Small intestine (tissue), 7 donors: Measurements from ENCODE around the gene BHLHE40. TPM values are rescaled to one million over a fixed set of nuclear protein-coding genes. Genes with fewer than 3 reads are reported as not detected.

ENCODE experiments used
- DNase-seq, 2 donors: peaks; one replicate each; pipeline versions ENCODE4 v3.0.0 to v3.0.0-alpha.2; 2013
- FAIRE-seq: peaks from 2 replicates; lab custom pipeline; 2012; peaks lifted over from hg19 to GRCh38; lab: Jason Lieb, UNC
- H3K27ac ChIP-seq, 3 donors: one replicate each; pipeline ENCODE4 v1.5.1; 2013; ENCODE audit warnings: low read length in 2 of 3, mild to moderate bottlenecking in 2 of 3, control low read depth in 1 of 3, inconsistent platforms in 1 of 3, low read depth in 1 of 3, moderate library complexity in 1 of 3
- H3K27me3 ChIP-seq, 3 donors: one replicate each; pipeline ENCODE4 v1.6.1; 2013; ENCODE audit warnings: low read length in 3 of 3, inconsistent platforms in 1 of 3; ENCODE audit not compliant: control insufficient read depth in 3 of 3, insufficient read depth in 3 of 3
- H3K36me3 ChIP-seq, 3 donors: one replicate each; pipeline ENCODE4 v1.6.1; 2013; ENCODE audit warnings: low read length in 3 of 3, inconsistent platforms in 1 of 3, low read depth in 1 of 3, mild to moderate bottlenecking in 1 of 3, moderate library complexity in 1 of 3; ENCODE audit not compliant: control insufficient read depth in 3 of 3, insufficient read depth in 2 of 3
- H3K4me1 ChIP-seq, 3 donors: one replicate each; pipeline ENCODE4 v1.6.1; 2013; ENCODE audit warnings: low read length in 2 of 3, inconsistent platforms in 1 of 3, low read depth in 1 of 3, mild to moderate bottlenecking in 1 of 3, moderate library complexity in 1 of 3; ENCODE audit not compliant: control insufficient read depth in 3 of 3, insufficient read depth in 2 of 3
- H3K4me3 ChIP-seq, 3 donors: one replicate each; pipeline ENCODE4 v1.5.1; 2013; ENCODE audit warnings: low read length in 3 of 3, control low read depth in 1 of 3, inconsistent platforms in 1 of 3, low read depth in 1 of 3, mild to moderate bottlenecking in 1 of 3, moderate library complexity in 1 of 3
- H3K9me3 ChIP-seq, 2 donors: one replicate each; pipeline ENCODE4 v1.6.1; 2013; ENCODE audit warnings: low read depth in 1 of 2, low read length in 1 of 2; ENCODE audit not compliant: control insufficient read depth in 2 of 2, insufficient read depth in 1 of 2
- WGBS, 3 donors: extraction: QIAGEN DNeasy Blood & Tissue Kit; methylation state at CpG; one replicate each; pipeline ENCODE4 v1.1.7; 2013; 5-methylcytosine and 5-hydroxymethylcytosine counted together
- polyA plus RNA-seq, 4 donors: library from polyadenylated mRNA; stranded (reverse) in 3 of 4; unstranded in 1 of 4; fragments of 200-250 nt in 3 of 4; fragments of 120-200 nt in 1 of 4; gene quantifications; one replicate each; pipeline versions ENCODE4 v1.2.1 to v1.2.3, GENCODE V29; 2013
- donor health status: healthy with polysubstance abuse.
- donor health status: control.
- donor health status: control.
- donor health status: Bipolar disorder and iron deficiency.
- donor health status: healthy.

Gene BHLHE40
- polyA plus RNA-seq, 4 donors = 6.3 to 93.3 (median 19.7) TPM

- DNase-seq = no peak
Measured at GRCh38 chr3:5004319-5005152, 25.3 kb downstream of the BHLHE40 start.

GRCh38 chr3:5005367-5005766 is 26.1 kb downstream of the BHLHE40 start:
- 48 to 61% (median 58%) methylated on average over 4 of the region's 4 CpGs for WGBS, 3 donors
- no peaks in the 10 kb centered on the region for H3K9me3 ChIP-seq
- no peaks in the 10 kb centered on the region for H3K27me3 ChIP-seq
- H3K27ac ChIP-seq = no peak overlapping the region
- FAIRE-seq (no peak), DNase-seq (peak in 1 of 2 donors; percentile 69)
- no peaks in the 10 kb centered on the region for H3K36me3 ChIP-seq
- H3K4me1 ChIP-seq = peaks cover 0 to 14% (median 0%) of the 10 kb centered on the region in 3 donors
- no peak overlapping the region for H3K4me3 ChIP-seq

More at GRCh38 chr3:5004319-5005152, 25.3 kb downstream of the BHLHE40 start:
- Histone ChIP-seq H3K36me3 (no peaks in the 10 kb centered on the region), H3K9me3 (no peaks in the 10 kb centered on the region), H3K27me3 (no peaks in the 10 kb centered on the region), H3K27ac (no peak overlapping the region), H3K4me3 (no peak overlapping the region), H3K4me1 (peaks cover 0 to 14% (median 0%) of the 10 kb centered on the region in 3 donors)
- 90 to 93% (median 92%) methylated on average over 12 of the region's 12 CpGs for WGBS, 3 donors
- FAIRE-seq = no peak

- DNase-seq (no peak), FAIRE-seq (no peak)
- H3K9me3 ChIP-seq = no peaks in the 10 kb centered on the region
- no peak overlapping the region for H3K4me3 ChIP-seq
- H3K36me3 ChIP-seq = no peaks in the 10 kb centered on the region
- H3K4me1 ChIP-seq = peaks cover 0 to 11% (median 0%) of the 10 kb centered on the region in 3 donors
- no peak overlapping the region for H3K27ac ChIP-seq
- WGBS, 3 donors = 63 to 84% (median 66%) methylated on average over 9 of the region's 9 CpGs
- H3K27me3 ChIP-seq = no peaks in the 10 kb centered on the region
Measured at GRCh38 chr3:5006755-5007202, 27.5 kb downstream of the BHLHE40 start.

- no peaks in the 10 kb centered on the region for H3K27me3 ChIP-seq
- no peaks in the 10 kb centered on the region for H3K36me3 ChIP-seq
- no peaks in the 10 kb centered on the region for H3K9me3 ChIP-seq
- no peak overlapping the region for H3K27ac ChIP-seq
- DNase-seq (no peak), FAIRE-seq (no peak)
- H3K4me3 ChIP-seq = no peak overlapping the region
- H3K4me1 ChIP-seq = peaks cover 0 to 11% (median 0%) of the 10 kb centered on the region in 3 donors
- 85 to 87% (median 86%) methylated on average over 6 of the region's 6 CpGs for WGBS, 3 donors
Measured at GRCh38 chr3:5007873-5008272, 28.6 kb downstream of the BHLHE40 start.

- no peak overlapping the region for H3K27ac ChIP-seq
- no peak overlapping the region for H3K4me3 ChIP-seq
- 75 to 86% (median 84%) methylated on average over 12 of the region's 12 CpGs for WGBS, 3 donors
- no peaks in the 10 kb centered on the region for H3K27me3 ChIP-seq
- FAIRE-seq (no peak), DNase-seq (no peak)
- H3K4me1 ChIP-seq = peaks cover 0 to 28% (median 0%) of the 10 kb centered on the region in 3 donors
- no peaks in the 10 kb centered on the region for H3K36me3 ChIP-seq
- no peaks in the 10 kb centered on the region for H3K9me3 ChIP-seq
Measured at GRCh38 chr3:5009506-5010109, 30.4 kb downstream of the BHLHE40 start.

- DNase-seq (no peak), FAIRE-seq (no peak)
- no peak overlapping the region for H3K27ac ChIP-seq
- 92 to 95% (median 93%) methylated on average over 6 of the region's 6 CpGs for WGBS, 3 donors
- no peaks in the 10 kb centered on the region for H3K9me3 ChIP-seq
- H3K27me3 ChIP-seq = no peaks in the 10 kb centered on the region
- peaks cover 0 to 29% (median 0%) of the 10 kb centered on the region in 3 donors for H3K4me1 ChIP-seq
- no peaks in the 10 kb centered on the region for H3K36me3 ChIP-seq
- H3K4me3 ChIP-seq = no peak overlapping the region
Measured at GRCh38 chr3:5010140-5010539, 30.9 kb downstream of the BHLHE40 start.

GRCh38 chr3:5010706-5011554 is 31.7 kb downstream of the BHLHE40 start:
- DNase-seq (peak in 1 of 2 donors; percentile 66), FAIRE-seq (no peak)
- H3K4me3 ChIP-seq = no peak overlapping the region
- H3K36me3 ChIP-seq = no peaks in the 10 kb centered on the region
- WGBS, 3 donors = 70 to 72% (median 72%) methylated on average over 7 of the region's 7 CpGs
- no peaks in the 10 kb centered on the region for H3K27me3 ChIP-seq
- no peaks in the 10 kb centered on the region for H3K9me3 ChIP-seq
- peaks cover 0 to 28% (median 0%) of the 10 kb centered on the region in 3 donors for H3K4me1 ChIP-seq
- peak overlapping the region in 1 of 3 donors; percentile 6 for H3K27ac ChIP-seq
